ENCODE results near the gene ZNF296. TPM values are rescaled to one million over a fixed set of nuclear protein-coding genes. Genes with fewer than 3 reads are reported as not detected.

Gene ZNF296
- total and polyA plus RNA-seq, 2 experiments from 2014 or later = 13.4 to 16.5 TPM

GRCh38 chr19:45049073-45049736 lies 27.1 kb downstream of the ZNF296 start:
- Mint-ChIP-seq H3K4me3 (no peak overlapping the region), H3K9me3 (no peaks in the 10 kb centered on the region), H3K27me3 (ENCODE audit: insufficient read depth, low read depth, poor library complexity) (peaks cover 5% of the 10 kb centered on the region), H3K27ac (peak overlapping the region; percentile 47; the same call in 1 of the 2 replicates), H3K4me1 (no peaks in the 10 kb centered on the region), H3K36me3 (ENCODE audit: low read depth) (peaks cover 48% of the 10 kb centered on the region)
- DNase-seq (ENCODE audit: low spot score) (no peak), ATAC-seq (no peak; the same call in 2 of the 3 replicates)
- 0 out of 2 replicates have a peak, but pooled peaks cover 4% of the 10 kb centered on the region for H3F3A ChIP-seq (replicated peaks; ENCODE audit: low read depth)
- H3K4me1 ChIP-seq (ENCODE audit: insufficient read depth) = no peaks in the 10 kb centered on the region
- H2AFZ ChIP-seq = no peak overlapping the region
- no peak overlapping the region for H3K4me2 ChIP-seq
- peak overlapping the region; percentile 47 for H3K27ac ChIP-seq (ENCODE audit: low read depth)
- H4K20me1 ChIP-seq (replicated peaks; ENCODE audit: insufficient read depth) = peaks cover 37% of the 10 kb centered on the region; the same call in 1 of the 2 replicates
- no peaks in the 10 kb centered on the region for H3K9me2 ChIP-seq (ENCODE audit: insufficient read depth)
- H3K36me3 ChIP-seq (ENCODE audit: insufficient read depth) = 0 out of 2 replicates have a peak, but pooled peaks cover 4% of the 10 kb centered on the region
- no peaks in the 10 kb centered on the region for H3K27me3 ChIP-seq (ENCODE audit: insufficient read depth)
- peaks cover 70% of the 10 kb centered on the region for H3K79me2 ChIP-seq (replicated peaks; ENCODE audit: insufficient read depth)
- H3K4me3 ChIP-seq = no peak overlapping the region
- TF ChIP-seq ZNF331 (CRISPR knock-in tag; IDR thresholded peaks at IDR 0.05; ENCODE audit: low read depth) (no peak), CTCF (conservative IDR thresholded peaks at IDR 0.05; ENCODE audit: low read depth in 2 of 2) (no peak), CREB1 (CRISPR knock-in tag; IDR thresholded peaks at IDR 0.05; ENCODE audit: low read depth) (no peak), STAT1 (IDR thresholded peaks at IDR 0.05; ENCODE audit: unreplicated experiment) (no peak), ETS1 (IDR thresholded peaks at IDR 0.05) (no peak), ZNF462 (CRISPR knock-in tag; IDR thresholded peaks at IDR 0.05) (no peak), EZH2phosphoT487 (IDR thresholded peaks at IDR 0.05; ENCODE audit: unreplicated experiment) (no peak)

Measured in GM23338 (cell line).